Natural killer cell (primary cell): ENCODE data around the gene ZNF892. TPM values are rescaled to one million over a fixed set of nuclear protein-coding genes. Genes with fewer than 3 reads are reported as not detected.

Source experiments
- ATAC-seq, 3 donors: fragments of 150-1000 bp in 2 of 3; fragments of 200-7000 bp in 1 of 3; cut with Tn5 transposase; 1 replicate in 1 of 3; 2 replicates in 2 of 3; pipeline ENCODE4 v1.10.0; 2021; ENCODE audit warnings: mild to moderate bottlenecking in 2 of 3, moderate library complexity in 2 of 3
- DNase-seq, 2 donors: peaks; one replicate each; pipeline versions ENCODE4 v3.0.0 to v3.0.0-alpha.2; 2013 to 2021; ENCODE audit warnings: mixed read lengths in 1 of 2
- H3K27ac ChIP-seq: one replicate; pipeline ENCODE4 v1.5.1; 2013; ENCODE audit warnings: mild to moderate bottlenecking, low read length
- H3K27me3 ChIP-seq: one replicate; pipeline ENCODE4 v1.6.1; 2013; ENCODE audit warnings: low read length; ENCODE audit not compliant: control insufficient read depth, insufficient read depth
- H3K36me3 ChIP-seq: one replicate; pipeline ENCODE4 v1.6.1; 2013; ENCODE audit warnings: low read length; ENCODE audit not compliant: control insufficient read depth, insufficient read depth
- H3K4me1 ChIP-seq: one replicate; pipeline ENCODE4 v1.6.1; 2013; ENCODE audit warnings: low read length; ENCODE audit not compliant: control insufficient read depth, insufficient read depth
- H3K4me3 ChIP-seq: one replicate; pipeline ENCODE4 v1.5.1; 2013; ENCODE audit warnings: low read length
- H3K9me3 ChIP-seq: one replicate; pipeline ENCODE4 v1.6.1; 2013; ENCODE audit warnings: low read length; ENCODE audit not compliant: control insufficient read depth, insufficient read depth
- H3K27ac Mint-ChIP-seq, 2 donors: one replicate each; pipeline ENCODE4 v1.8.0; 2022; ENCODE audit warnings: mild to moderate bottlenecking in 2 of 2, mixed read lengths in 2 of 2, moderate library complexity in 1 of 2
- H3K27me3 Mint-ChIP-seq, 2 donors: one replicate each; pipeline ENCODE4 v1.8.0; 2022; ENCODE audit warnings: low read depth in 2 of 2, mixed read lengths in 2 of 2
- H3K36me3 Mint-ChIP-seq: one replicate; pipeline ENCODE4 v1.8.0; 2022; ENCODE audit warnings: mixed read lengths
- H3K4me1 Mint-ChIP-seq, 2 donors: one replicate each; pipeline ENCODE4 v1.8.0; 2022; ENCODE audit warnings: mixed read lengths in 2 of 2
- H3K4me3 Mint-ChIP-seq: one replicate; pipeline ENCODE4 v1.8.0; 2022; ENCODE audit warnings: mild to moderate bottlenecking, moderate library complexity, mixed read lengths
- H3K9me3 Mint-ChIP-seq, 2 donors: one replicate each; pipeline ENCODE4 v1.8.0; 2022; ENCODE audit warnings: mixed read lengths in 2 of 2
- CTCF ChIP-seq: fragments of 200-600 bp; IDR thresholded peaks from one replicate; pipeline ENCODE4 v1.8.0; 2022; ENCODE audit warnings: antibody characterized with exemption
- WGBS: methylation state at CpG from one replicate; pipeline ENCODE4 v1.1.7; 2013; ENCODE audit warnings: missing lambda C conversion rate; ENCODE audit not compliant: insufficient coverage; 5-methylcytosine and 5-hydroxymethylcytosine counted together
- intact Hi-C: fragments of 100-400 bp; cut with micrococcal nuclease; formaldehyde crosslinking; loops from one replicate; pipeline ENCODE4 v1.14.2; 2022
- total RNA-seq, 4 donors: library from RNA; stranded (reverse); fragments of 120-200 nt in 1 of 4; gene quantifications; one replicate each; pipeline versions ENCODE4 v1.2.3 to v1.2.4, GENCODE V29; 2013 to 2022

ZNF892 gene
- total RNA-seq, 3 donors from 2014 or later (not counting 1 experiment from before 2014, with no cell fraction given): 2.9 to 4.6 (median 3.2) TPM

- peak; percentile 93 to 94 (median 94) for ATAC-seq
These were observed 47.5 kb upstream of the ZNF892 start, which contains the start of gene ZNF514 for GRCh38 chr2:95159690-95160449. TSS of gene ZNF514 (minus strand) at chr2:95159848. CDS start at chr2:95153253, 6,595 bp downstream.

GRCh38 chr2:95165030-95165370 lies 42.3 kb upstream of the ZNF892 start:
- no peaks in the 10 kb centered on the region for H3K9me3 ChIP-seq
- WGBS: under 1% methylated on average over 9 of the region's 9 CpGs
- Mint-ChIP-seq H3K27ac (peak overlapping the region; percentile 95 to 98), H3K36me3 (no peaks in the 10 kb centered on the region), H3K27me3 (no peaks in the 10 kb centered on the region), H3K4me1 (peaks cover 20 to 28% of the 10 kb centered on the region in 2 donors), H3K4me3 (peak overlapping the region; percentile 100), H3K9me3 (no peaks in the 10 kb centered on the region)
- no peak for TF ChIP-seq CTCF
- H3K4me1 ChIP-seq: peaks cover 15% of the 10 kb centered on the region
- peak overlapping the region; percentile 94 for H3K27ac ChIP-seq
- DNase-seq (no peak), ATAC-seq (peak; percentile 4 to 11 (median 9))
- H3K36me3 ChIP-seq: no peaks in the 10 kb centered on the region
- intact Hi-C loops: loop anchor here (1.0 kb wide), 2 partner anchors 42 to 237 kb away; partner anchors contain the start of genes FAHD2A and ZNF892
- no peaks in the 10 kb centered on the region for H3K27me3 ChIP-seq
- peak overlapping the region; percentile 97 for H3K4me3 ChIP-seq

More at GRCh38 chr2:95159690-95160449, 47.5 kb upstream of the ZNF892 start, which contains the start of gene ZNF514:
- Histone ChIP-seq H3K4me3 (peak within 1 kb of the TSS; percentile 90), H3K27me3 (no peaks in the 10 kb centered on the region), H3K4me1 (peaks cover 19% of the 10 kb centered on the region), H3K9me3 (no peaks in the 10 kb centered on the region), H3K36me3 (peaks cover 5% of the 10 kb centered on the region), H3K27ac (peak within 1 kb of the TSS; percentile 72)
- peak; percentile 80 to 88 for DNase-seq
- Mint-ChIP-seq H3K36me3 (peaks cover 8% of the 10 kb centered on the region), H3K27me3 (no peaks in the 10 kb centered on the region), H3K27ac (peak within 1 kb of the TSS; percentile 85 to 86), H3K4me1 (peaks cover 4 to 10% of the 10 kb centered on the region in 2 donors), H3K4me3 (peak within 1 kb of the TSS; percentile 94), H3K9me3 (no peaks in the 10 kb centered on the region)
- TF ChIP-seq CTCF: no peak
- WGBS: 12% methylated on average over 64 of the region's 64 CpGs
- intact Hi-C loops: loop anchor here (2.0 kb wide), 1 partner anchor 37 kb away; no protein-coding TSS in a partner anchor

GRCh38 chr2:95165371-95166064 lies 41.8 kb upstream of the ZNF892 start, which contains the start of gene ZNF2:
TSS of gene ZNF2 (plus strand) at chr2:95165809. CDS start at chr2:95176227, 10,418 bp downstream.
- TF ChIP-seq CTCF: no peak
- H3K27me3 ChIP-seq: no peaks in the 10 kb centered on the region
- H3K4me1 Mint-ChIP-seq: peaks cover 19 to 28% of the 10 kb centered on the region in 2 donors
- no peaks in the 10 kb centered on the region for H3K9me3 ChIP-seq
- WGBS: under 1% methylated on average over 56 of the region's 56 CpGs
- H3K9me3 Mint-ChIP-seq: no peaks in the 10 kb centered on the region
- peaks cover 12% of the 10 kb centered on the region for H3K4me1 ChIP-seq
- H3K36me3 ChIP-seq: no peaks in the 10 kb centered on the region
- ATAC-seq (peak; percentile 94 to 96 (median 95)), DNase-seq (peak; percentile 95 to 99)
- no peaks in the 10 kb centered on the region for H3K27me3 Mint-ChIP-seq
- peak within 1 kb of the TSS; percentile 97 for H3K4me3 ChIP-seq
- intact Hi-C loops: loop anchor here (1.0 kb wide), 2 partner anchors 42 to 237 kb away; partner anchors contain the start of genes FAHD2A and ZNF892
- peak within 1 kb of the TSS; percentile 100 for H3K4me3 Mint-ChIP-seq
- H3K27ac Mint-ChIP-seq: peak within 1 kb of the TSS; percentile 95 to 98
- peak within 1 kb of the TSS; percentile 94 for H3K27ac ChIP-seq
- H3K36me3 Mint-ChIP-seq: no peaks in the 10 kb centered on the region
